GM18499 (cell line): ENCODE measurements around the gene ENPP6.
"Not testable (repeated sequence)": the region's sequence is repeated elsewhere in the genome, so short reads cannot be mapped to it uniquely, and the experiment has no call there.

Experiments
- ATAC-seq: cut with Tn5 transposase; IDR thresholded peaks from one replicate; pipeline ENCODE4 v1.9.1; 2021; ENCODE audit warnings: moderate number of reproducible peaks; ENCODE audit not compliant: insufficient read depth, unreplicated experiment

The ENPP6 gene

DNA sequence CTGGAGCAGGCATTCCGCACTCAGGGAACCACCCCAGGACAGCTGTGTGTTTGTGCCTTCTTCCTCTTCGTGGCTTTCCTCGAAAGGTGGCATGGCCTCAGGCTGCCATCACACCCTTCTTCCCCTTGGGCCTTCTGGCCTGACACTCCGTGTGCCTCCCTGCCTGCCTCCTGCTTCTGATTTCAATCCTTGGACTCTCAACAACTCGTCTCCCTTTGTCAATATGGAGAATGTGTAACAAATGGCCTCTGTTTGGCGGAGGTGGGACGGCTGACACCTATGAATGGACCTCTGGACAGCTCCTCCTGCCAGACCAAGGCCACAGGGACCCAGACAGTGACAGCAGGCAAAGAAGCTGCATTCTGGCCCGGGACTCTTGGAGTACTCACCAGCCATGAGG lies 137.0 kb downstream of the ENPP6 start:
- no peak for ATAC-seq

DNA sequence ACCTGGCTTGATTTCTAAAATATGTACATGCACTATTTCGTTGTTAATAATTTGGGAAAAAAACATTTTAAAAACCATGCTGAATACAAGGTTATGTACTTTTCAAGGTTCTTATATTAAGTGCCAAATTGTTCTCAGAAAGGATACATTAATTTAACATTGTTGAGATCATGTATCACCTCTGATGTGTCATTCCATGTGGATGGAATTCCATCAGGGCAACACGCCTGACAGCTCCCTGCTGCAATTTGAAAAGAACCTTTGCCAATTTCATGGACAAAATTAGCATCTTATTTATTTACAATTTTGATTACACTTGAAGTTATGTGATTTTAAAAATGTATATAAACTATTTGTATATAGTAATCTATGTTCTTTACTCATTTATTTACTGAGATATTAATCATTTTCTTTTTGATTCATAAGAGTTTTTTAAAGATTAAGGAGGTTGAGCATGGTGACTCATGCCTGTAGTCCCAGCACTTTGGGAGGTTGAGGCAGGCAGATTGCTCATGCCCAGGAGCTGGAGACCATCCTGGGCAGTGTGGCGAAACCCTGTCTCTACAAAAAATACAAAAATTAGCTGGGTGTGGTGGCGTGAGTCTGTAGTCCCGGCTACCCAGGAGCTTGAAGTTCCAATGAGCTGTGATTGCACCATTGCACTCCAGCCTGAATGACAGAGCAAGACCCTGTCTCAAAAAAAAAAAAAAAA lies 142.8 kb downstream of the ENPP6 start:
- no peak for ATAC-seq

DNA sequence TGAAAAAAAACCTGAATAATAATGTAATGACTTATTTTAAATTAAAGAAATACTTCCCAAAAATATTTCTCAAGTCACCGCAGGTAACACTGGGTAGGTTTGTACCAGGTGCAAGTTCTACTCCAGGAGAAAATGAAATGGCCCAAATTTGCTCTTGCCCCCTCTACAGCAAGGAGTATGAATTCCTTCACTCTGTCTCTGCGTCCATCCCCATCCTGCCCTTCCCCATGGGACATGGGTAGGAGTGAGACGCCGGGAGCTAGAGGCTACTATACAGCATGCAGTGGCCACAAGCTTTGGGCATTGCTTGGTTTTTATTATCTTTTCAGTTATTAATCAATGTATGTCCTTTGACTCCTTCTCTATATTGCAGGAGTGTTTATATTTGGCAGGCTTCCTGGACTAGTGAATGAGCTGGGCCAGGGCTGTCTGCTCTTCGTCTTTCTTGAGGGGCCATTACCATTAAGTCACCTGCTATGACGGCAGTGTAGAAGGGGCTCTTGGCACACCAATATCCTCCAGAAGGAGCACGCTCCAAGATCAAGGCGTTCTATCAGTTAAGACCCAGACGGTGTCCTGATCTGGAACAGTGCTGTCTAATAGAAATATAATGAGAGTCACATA lies 149.6 kb downstream of the ENPP6 start:
- ATAC-seq: no peak

DNA sequence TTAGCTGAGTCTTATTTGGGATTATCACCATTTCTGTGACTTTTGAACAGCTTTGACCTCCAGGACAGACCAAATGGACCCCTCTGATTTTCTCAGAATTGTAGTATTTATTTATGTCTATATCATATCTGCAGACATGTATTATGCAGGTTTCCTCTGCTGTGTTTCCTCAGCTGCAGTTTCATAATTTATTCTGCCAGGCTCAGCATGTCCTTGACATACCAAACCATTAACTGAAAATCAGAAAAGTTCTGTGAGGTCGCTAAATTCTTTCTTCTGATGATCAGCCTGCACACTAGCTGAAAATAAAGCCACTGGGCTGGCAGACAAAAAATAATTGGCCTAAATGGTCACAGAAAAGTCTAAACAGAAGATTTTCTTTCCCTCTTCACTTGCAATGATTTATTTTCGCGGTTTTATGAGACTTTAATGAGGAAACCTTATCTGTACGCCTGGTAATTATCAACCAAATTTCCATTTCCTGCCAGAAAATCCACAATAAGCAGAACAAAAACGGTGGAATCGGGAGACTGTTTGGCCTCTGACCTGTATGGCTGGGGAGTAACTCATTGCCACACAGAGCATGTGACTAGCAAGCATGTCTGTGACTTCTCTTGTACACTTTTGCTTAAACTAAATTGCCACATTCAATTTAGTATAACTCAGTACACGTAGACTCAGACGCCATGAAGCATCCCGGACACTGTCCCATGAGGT lies 150.9 kb downstream of the ENPP6 start:
- ATAC-seq: no peak

DNA sequence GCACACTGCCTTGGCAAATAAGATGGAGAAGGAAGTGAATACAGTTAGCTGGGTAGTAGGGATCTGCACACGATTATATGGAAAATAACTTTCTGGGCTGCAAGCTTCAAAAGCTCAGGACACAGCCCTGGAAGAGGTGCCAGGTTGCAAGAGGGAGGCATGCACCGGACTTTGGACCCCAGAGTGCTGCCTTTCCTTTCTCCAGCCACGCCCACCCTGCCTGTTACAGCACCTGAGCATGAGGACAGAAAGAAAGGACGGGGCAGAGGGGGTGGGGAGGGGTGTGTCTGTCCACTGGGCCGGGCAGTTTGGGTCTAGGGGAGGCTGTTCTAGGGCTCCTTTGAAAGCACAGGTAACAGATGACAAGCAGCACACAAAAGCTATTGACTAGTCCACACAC lies 152.8 kb downstream of the ENPP6 start:
- no peak for ATAC-seq

DNA sequence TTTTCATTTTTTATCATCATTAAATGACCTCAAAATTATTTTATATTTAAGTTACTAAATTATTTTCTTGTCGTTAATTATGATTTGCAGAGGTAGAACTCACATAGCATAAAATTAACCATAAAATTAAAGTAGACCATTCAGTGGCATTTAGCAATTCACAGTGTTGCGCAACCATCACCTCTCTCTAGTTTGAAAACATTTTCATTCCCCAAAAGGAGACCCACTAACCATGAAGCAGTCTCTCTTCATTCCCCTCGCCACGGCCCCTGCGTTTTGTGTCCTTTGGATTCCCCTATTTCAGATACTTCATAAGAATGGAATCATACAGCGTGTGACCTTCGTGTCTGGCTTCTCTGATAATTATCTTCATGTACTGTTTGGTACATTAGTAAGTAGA lies 154.9 kb downstream of the ENPP6 start:
- no peak for ATAC-seq

DNA sequence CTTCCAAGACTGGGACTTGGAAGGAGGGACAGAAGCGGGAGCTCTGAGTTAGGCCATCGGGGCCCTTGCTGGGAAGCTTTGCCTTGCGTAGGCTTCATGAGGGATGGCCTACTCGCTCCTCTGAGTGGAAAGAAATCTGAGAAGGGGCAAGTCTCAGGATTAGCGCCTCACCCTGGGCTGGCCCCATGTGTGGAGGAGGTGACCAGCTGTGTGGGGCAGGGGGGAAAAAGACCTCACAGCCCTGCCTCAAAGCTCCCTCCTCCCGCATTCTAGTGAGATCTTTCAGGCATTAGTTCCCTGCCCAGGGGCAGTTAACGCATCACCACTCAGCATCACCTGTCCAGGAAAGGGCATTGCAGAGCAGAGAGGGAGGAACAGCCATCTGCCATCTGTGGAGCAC lies 156.1 kb downstream of the ENPP6 start:
- no peak for ATAC-seq

DNA sequence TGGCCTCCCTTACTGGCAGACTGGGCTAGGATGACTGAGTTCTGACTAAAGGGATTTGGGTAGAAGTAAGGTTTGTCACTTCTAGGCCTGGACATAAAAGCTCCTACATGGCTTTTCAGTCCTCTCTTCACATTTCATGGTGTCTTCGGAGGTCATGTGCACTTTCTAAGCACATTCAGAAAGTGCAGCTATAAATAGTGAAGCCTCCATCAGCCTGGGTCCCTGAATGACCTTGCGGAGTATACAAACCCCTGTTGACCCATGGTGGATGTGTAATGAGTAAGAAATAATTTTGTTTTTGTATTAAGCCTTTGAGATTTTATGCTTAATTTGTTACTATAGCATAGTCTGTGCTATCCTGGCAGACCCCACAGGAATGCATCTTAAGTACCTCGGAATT lies 158.6 kb downstream of the ENPP6 start:
- no peak for ATAC-seq

DNA sequence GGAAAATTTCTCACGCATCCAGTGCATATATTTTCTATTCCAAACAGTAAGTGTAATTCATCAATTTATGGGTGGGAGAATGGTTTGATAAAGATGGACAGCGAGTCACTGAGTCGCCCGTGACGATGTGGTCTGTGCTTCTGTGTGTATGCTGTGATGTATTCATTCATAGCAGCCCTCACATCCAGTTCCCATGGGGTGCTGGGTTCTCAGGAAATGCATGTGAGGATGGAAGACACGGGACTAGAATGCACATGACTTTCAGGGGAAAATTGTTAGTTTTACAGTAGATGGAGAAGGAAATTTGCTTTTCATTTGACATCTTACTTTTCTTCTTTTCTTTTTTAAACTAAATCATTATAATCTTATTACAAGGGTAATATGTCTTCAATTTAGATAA lies 159.6 kb downstream of the ENPP6 start:
- no peak for ATAC-seq

DNA sequence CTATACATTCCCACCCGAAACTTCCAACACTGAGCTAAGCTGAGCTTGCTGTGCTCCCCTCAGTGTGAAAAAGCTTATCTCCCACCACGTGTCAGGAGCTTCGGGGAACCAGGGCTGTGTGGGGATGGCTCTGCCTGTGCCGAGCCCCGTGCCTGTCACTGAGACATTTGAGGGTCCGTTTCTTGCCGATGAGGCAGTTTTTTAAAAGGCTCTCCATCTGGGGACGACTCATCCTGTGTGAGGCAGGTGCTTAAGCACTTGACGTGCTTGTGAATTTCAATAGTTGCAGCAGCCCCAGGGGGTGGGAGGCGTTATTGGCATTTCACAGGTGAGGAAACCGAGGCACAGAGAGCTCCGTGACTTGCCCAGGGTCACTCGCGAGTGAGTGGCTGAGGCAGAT lies 160.8 kb downstream of the ENPP6 start:
- no peak for ATAC-seq

DNA sequence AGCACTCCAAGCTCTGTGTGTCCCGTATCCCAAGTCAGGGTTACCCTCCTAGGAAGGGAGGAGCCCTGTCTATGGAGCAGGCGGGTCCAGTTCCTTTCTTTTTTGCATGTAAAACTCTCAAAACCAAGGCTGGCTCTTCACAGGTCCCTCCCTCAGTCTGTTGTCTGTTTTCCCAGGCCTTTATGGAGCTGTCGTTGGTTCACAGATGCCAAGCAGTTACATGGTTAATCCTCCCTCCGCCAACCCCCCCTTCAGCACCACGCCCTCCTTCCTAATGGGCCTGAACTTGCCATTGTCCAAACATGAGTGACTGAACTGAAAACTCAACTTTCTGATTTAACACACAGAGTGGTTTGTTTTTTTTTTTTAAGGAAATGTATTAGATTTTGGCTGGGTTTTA lies 164.2 kb downstream of the ENPP6 start:
- ATAC-seq: no peak

DNA sequence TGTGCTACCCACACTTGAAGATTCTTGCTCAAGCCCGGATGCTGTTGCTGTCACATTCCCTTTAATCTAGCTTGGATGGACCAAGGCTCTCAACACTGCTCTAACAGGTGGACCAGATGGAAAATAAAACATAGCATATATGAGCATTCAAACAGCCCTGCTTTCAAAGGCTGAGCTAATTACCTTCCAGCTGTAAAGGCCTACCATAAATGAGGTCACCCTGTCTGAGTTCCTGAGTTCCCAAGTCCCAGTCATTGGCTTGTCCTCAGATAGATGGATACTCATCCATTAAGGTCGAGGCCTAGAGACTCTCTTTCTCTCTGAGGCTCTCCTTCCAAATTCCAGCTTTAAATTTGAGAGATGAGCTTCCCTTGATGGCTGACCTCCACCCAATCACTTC lies 165.1 kb downstream of the ENPP6 start:
- ATAC-seq: no peak

DNA sequence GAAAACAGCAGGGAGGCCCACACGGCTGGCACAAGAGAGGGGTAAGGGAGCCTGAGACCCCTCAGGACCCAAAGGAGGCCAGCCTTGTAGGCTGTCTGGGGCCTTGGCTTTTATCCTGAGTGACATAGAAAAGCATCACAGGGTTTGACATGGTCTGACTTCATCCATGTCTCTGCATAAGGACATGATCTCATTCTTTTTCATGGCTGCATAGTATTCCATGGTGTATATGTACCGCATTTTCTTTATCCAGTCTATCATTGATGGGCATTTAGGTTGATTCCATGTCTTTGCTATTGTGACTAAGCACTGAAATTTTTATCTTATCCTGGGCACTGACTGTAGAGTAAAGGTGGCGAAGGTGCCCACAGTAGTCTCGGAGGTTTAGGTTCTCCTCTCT lies 166.4 kb downstream of the ENPP6 start:
- not testable (repeated sequence) for ATAC-seq

DNA sequence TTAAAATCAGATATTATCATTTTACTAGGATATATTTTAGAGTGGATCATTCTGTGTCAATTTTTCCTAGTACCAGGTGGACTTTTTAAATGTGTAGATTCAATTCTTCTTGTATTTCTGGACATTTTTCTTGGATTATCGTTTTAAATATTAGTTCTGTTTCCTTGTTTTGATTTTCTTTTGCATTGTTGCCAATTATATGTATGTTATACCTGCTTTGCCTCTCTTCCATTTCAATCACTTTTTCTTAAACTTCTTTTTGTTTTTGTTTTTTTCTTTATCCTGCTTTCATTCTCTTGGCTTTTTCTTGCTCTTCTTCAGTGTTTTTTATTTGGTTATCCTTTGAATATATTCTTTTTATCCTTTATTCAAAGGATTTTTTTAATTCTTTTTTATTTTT lies 171.5 kb downstream of the ENPP6 start:
- no peak for ATAC-seq

DNA sequence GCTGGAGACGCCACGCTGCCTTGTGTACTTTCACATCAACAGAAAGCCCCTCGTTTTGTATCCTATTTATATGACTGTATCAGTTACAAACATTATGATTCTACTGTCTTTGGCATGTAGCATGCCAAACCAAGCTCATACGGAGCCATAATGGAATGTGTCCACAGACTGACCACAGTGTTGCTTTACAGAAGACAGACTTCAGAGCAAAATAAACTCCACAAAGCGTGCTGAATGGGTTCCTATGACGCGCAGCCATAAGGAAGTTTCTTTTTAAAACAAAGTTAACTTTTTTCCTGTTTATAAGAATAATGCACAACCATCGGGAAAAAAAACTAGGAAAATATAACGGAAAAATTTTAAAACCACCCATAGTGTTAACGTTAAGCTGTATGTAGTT lies 176.5 kb downstream of the ENPP6 start:
- no peak for ATAC-seq

DNA sequence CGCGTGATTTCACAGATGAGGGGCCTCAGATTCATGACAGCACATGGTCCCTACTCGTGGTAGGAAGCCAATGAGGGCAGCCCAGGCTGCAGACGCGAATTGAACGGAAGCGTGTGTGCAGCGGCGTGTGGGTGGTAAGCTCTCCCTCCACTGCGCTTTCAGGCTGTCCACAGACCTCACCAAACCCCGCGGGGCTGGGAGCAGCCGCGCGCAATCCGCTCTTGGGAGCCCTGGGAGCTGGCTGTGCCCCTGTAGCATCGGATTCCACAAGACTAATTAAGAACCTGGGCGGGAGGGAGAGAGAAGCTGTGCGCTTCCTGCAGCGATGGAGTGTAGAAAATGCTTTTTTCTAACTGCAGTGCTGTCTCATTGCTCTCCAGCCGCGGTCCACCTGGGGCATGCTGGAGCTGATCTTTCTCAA lies 177.7 kb downstream of the ENPP6 start:
- no peak for ATAC-seq
